HepG2 (cell line): Measurements from ENCODE around the gene CGNL1.

Source experiments
- MEIS1 ChIP-seq: sonication (generic); formaldehyde crosslinking; IDR thresholded peaks from 2 replicates; pipeline ENCODE4 v1.9.0; 2021; ENCODE audit warnings: mild to moderate bottlenecking, missing genetic modification reagents, moderate library complexity, borderline replicate concordance
- RAD21 ChIP-seq: fragments of 450-650 bp; formaldehyde crosslinking; IDR thresholded peaks from 2 replicates; pipeline ENCODE4 v1.5.0; 2020; ENCODE audit warnings: mild to moderate bottlenecking

GRCh38 chr15:57591822-57592367 lies 215.6 kb downstream of the CGNL1 start, which contains the start of gene MYZAP:
- TF ChIP-seq RAD21 (CRISPR knock-in tag) (no peak), MEIS1 (CRISPR knock-in tag) (no peak)
